HG03095 (cell line): ENCODE results near the gene ADPRS.

ENCODE experiments used
- ATAC-seq: cut with Tn5 transposase; IDR thresholded peaks from one replicate; pipeline ENCODE4 v1.9.1; 2021; ENCODE audit warnings: moderate library complexity; ENCODE audit not compliant: unreplicated experiment

The ADPRS gene

DNA sequence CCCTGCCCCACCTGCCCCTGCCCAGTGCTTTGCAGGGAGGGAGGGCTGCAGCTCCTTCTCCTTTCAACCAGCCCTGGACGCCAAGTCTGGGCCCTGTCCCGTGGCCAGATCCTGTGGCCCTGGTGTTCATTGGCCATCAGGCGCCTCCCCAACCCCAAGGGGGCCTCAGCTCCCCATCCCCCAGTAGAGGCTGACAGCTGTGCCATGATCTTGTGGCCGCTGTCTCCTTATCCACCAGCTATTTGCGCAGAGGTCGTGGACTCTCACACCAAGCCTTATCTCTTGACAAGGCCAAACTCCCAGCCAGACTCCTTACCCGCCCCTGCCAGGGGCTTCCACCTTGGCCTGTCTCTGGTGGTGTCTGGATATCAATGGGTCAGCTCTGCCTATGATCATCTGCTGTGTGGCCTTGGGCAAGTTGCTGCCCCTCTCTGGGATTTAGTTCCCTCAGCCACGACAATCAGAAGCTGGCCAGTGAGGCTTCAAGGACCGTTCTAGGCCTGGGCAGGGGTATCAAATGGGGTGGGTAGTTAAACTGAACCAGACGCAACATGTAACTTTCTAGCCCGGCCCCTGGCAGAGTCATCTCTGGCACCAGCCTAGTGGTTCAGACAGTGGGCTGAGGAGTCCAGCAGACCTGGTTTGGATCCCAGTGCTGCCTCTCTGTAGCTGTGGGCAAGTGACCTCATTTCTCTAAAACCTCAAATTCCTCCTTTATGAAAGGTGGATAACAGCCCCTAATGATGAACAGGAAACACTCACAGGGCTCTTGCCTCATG is 39.6 kb downstream of the ADPRS start:
- ATAC-seq, result no peak

DNA sequence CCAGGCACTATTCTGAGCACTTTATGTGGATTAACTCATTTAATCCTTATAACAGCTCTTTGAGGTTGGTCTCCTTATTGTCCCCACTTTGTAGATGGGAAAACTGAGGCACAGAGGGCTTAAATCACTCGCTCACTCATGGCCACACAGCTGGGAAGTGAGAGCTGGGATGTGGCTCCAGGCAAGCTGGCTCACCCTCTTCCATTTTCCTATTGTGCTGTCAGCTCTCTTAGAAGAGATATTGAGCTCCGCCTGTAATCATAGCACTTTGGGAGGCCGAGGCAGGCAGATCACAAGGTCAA is 40.2 kb downstream of the ADPRS start:
- no peak for ATAC-seq

DNA sequence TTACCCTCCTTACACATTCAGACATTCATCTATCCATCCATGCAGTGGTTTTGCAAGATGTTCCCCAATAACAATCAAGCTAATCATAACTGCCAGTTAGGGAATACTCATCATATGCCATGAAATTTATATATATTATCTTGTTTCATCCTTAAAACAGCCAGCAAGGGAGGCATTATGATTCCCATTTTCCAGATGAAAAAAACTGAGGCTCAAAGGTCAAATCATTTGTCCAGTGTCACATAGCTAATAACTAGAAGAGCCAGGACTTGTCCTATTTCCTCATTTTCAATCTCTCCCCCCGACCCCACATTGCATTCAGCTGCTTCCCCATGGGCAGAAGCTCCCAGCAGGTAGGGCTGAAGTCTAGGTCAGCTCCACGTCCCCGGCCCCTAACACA is 43.3 kb downstream of the ADPRS start:
- ATAC-seq, result no peak

DNA sequence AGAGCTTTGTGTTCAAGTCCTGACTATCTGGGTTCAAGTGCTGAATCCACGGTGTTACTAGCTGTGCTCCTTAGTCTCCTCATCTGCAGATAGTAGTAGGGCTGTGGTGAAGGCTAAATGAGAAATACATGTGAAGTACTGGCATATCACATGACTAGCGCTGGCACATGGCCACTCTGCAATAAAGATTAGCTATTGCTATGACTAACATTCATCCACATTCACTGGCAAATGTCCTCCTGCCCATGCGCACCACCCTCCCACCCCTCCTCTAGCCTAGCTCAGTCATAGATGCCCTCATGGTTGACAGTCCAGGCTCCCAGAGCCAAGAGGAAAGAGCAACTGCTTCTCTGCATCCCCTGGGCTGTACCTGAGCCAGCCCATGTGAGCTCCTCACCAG is 44.8 kb downstream of the ADPRS start:
- ATAC-seq, result no peak

DNA sequence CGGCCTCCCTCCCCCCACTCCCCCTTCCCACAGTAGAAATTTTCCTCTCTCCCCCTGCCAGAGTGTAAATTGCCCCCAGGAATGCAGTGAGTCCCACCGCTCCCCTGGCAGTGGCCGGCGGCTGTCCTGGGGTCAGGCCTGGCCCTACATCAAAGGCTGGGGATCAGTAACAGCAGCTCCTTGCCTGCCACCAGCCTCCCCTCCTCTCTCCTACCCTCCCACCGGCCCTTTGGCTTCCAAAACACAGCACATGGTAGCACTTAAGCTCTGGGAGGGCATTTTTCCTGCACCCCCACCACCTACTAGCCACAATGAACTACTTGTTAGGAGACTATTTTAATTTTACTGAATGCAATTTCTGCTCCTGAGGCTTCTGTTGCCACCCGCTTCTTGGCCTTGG is 45.3 kb downstream of the ADPRS start:
- no peak for ATAC-seq

DNA sequence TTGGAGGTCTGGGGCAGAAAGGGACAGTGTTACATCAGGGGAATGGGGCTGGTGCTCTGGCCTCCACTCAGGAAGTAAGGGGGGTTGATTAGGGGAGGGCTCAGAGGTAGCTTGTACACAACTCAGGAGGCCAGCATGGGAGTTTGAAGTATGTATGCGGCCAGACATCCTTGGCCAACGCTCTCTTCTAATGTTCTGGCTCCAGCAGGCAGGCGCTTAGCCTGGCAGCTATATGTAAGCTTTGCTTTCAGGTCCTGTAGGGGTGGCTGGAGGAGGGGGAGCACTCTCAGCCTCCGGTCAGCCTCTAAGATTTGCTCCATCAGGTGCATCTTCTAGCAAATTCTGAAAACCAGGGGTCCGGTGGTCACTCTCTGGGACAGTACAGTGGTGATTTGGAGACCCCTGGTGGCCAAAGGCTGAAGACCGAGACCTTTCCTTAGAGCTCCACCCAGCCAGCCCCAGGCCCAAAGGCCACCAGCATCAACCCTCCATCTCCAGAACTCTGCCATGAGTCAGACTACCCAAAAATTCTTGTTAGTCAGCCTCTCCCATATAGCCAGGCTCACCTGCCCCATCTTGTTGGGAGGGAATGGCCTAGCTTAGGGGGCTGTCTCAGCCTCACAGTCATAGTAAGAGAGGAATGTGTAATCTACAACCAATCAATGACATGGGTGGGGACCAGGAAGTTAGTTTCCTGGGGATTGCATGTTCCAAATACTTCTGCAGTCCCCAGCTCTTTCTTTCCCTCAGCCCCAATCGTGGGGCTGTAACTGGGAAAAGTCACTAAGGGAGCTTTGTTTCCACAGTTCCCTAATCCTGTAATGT is 46.0 kb downstream of the ADPRS start:
- ATAC-seq, result no peak

DNA sequence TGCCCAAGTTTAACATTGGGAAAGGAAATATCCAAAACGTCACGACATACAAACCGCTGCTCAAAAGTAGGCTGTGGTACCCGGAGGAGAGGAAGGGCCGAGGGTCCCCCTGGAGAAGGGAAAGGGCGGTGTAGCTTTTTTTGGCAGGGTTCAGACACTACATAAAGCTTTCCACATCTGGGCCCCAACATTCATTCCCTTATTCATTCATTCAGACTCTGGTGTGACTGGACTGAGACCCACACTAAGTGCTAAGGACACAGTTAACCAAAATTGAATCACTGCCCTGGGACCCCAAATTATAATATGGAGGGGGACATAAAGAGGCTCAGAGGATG is 46.6 kb downstream of the ADPRS start:
- no peak for ATAC-seq

DNA sequence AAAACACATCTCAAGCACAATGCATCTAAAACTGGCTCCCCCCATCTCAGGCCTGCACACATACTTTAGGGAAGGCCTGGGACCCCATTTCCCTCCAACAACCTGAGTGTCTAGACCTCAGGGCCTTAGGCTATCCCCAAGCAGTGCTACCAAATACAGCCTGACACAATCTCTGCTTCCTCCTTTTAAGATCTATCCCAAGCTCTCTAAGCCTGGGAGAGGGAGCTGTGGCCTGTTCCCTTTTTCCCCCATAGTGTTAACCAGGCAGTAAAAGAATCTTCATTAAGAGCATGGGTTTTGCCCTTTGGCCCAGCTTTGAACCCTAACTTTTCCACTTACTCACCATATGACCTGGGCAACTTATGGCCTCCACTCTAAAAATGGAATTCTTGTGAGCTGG is 47.1 kb downstream of the ADPRS start:
- ATAC-seq, result no peak

DNA sequence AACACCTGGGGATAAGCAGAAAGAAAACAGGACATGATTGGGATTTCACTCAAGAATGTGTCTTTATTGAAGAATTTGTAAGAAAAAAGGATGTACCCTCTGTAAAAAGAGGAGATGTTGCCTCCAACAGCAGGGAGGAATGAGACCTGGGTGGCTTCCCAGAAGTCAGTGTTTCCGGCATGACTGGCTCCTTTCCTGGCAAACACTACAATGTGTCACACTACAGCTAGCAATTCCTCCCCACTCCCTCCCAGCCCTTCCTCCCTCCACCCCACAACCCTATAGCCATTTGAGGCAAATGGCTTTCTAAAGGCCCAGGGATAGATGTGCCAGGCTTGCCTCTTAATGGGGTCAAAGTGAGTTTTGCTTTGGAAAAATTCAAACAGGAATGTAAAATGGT is 47.8 kb downstream of the ADPRS start:
- ATAC-seq, result no peak

DNA sequence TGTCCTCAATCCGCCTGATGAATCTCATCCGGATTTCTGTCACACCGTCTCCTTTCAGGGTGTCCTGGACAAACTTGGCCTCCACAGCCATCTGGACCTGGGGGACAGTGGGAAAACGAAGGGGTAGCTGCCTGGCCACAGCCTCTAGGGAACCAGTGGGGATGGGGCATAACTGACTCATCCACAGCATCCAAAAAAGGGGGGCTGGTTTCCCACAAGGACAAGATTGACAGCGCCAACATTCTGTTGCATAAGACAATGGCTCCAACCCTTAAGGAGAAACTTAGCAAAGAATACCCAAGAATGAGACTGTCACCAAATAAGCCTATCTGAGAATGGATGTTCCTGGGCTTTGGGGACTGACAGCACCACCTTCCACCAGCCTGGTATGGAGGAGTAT is 48.5 kb downstream of the ADPRS start:
- no peak for ATAC-seq

DNA sequence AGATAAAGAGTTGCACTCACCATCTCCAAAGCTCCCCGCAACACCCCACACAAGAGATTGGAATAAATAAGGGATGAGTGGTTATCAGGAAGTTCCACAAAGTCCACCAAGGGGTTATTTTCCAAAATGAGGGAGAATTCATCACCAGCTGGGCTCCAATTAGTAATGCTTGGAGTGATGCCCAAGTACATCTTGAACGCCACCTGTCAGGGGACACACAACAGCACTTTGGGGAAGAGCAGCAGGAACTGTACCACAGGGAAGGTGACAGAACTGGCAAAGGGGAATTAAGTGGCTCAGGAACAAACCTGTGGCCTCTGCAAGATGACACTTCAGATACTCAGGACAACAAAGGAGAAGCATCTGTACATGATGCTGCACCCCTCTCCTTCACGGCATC is 49.1 kb downstream of the ADPRS start:
- no peak for ATAC-seq

DNA sequence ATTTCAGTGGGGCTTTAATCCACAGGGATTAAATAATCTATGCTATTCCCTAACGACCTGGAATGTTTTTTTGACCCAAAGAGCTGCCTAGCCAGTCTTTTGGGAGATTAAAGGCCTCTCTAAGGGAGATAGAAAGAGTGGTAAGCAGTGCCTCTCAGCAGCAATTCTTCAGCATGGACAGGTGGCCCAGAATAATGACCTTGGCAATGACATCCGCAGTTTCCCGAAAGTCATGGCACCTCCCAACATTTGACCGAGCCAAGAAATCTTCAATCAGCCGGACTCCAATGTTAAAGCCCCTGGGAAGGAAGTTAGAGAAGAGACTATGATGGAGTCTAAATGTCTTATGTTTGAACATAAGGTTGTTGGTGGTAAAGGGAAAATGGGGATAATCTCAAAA is 50.8 kb downstream of the ADPRS start:
- no peak for ATAC-seq

DNA sequence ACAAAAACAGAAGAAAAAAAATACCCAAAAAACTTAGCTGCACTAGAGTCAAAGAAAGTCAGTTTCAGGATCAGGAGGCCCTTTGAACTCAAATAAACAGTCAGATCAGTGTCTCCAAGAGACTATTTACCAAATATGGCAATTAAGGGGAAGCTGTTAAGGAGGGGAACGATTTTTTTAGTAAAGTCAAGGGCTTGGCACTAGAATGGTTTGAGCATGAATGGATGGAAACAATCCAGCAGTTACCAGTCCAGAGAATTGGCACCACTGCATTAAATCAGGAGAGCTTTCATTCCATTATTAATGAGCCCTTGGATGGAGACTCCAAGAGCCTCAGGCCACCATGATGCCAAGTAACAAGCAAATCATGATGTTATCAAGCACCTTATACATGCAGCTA is 53.4 kb downstream of the ADPRS start:
- no peak for ATAC-seq

DNA sequence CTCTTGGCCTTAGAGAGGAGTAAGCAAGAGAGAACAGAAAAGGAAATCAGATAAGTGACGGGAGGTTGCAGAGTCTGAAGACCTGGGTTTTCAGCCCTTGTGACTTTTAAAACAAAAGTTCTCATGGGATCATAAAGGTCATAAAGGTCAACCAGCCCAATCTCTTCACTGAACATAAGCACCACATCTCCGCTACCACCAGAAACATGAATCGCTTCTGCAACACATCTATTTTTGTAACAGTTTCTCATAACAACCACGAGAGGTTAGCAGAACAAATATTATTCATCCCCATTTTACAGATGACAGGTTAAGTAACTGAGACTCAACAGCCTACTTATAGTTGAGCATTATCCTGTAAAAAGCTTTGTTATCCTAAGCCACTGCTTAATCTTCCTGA is 54.7 kb downstream of the ADPRS start:
- ATAC-seq, result no peak
